Measurements from ENCODE around the gene NUDCD2. TPM values are rescaled to one million over a fixed set of nuclear protein-coding genes. Genes with fewer than 3 reads are reported as not detected.
A peak's percentile ranks its signal among the peaks of the same experiment; 100 is the strongest.
"Not testable (repeated sequence)": the region's sequence is repeated elsewhere in the genome, so short reads cannot be mapped to it uniquely, and the experiment has no call there.

Gene NUDCD2
- total RNA-seq, 2 experiments from 2014 or later, result 36.2 to 37.1 TPM

GRCh38 chr5:163437309-163438182, 22.4 kb downstream of the NUDCD2 start, which contains the start of gene CCNG1:
CCNG1 (plus strand) TSS chr5:163437595; CDS start chr5:163439257, 1,662 bp downstream.
- H3K36me3 Mint-ChIP-seq, result peaks cover 21% of the 10 kb centered on the region
- POLR2A ChIA-PET, result interaction anchor here (1.0 to 7.1 kb wide), 6 partner anchors 13 to 72 kb away, joined by 3 to 161 read pairs (median 4); partner anchors contain the start of genes HMMR, MAT2B and NUDCD2

GRCh38 chr5:163437011-163437308, 22.9 kb downstream of the NUDCD2 start:
- Mint-ChIP-seq H3K9me3 (no peaks in the 10 kb centered on the region), H3K27me3 (peaks cover 13% of the 10 kb centered on the region), H3K27ac (peak overlapping the region; percentile 85), H3K4me3 (peak overlapping the region; percentile 94), H3K36me3 (peaks cover 16% of the 10 kb centered on the region), H3K4me1 (peaks cover 36% of the 10 kb centered on the region)
- POLR2A ChIA-PET, result interaction anchor here (1.0 to 7.1 kb wide), 4 partner anchors 22 to 72 kb away, joined by 3 to 161 read pairs (median 7); partner anchors contain the start of genes HMMR, MAT2B and NUDCD2
- ATAC-seq (ENCODE audit: low read depth), result no peak
- DNase-seq, result no peak

More at GRCh38 chr5:163437309-163438182, 22.4 kb downstream of the NUDCD2 start, which contains the start of gene CCNG1:
- no peaks in the 10 kb centered on the region for H3K9me3 Mint-ChIP-seq
- H3K27ac Mint-ChIP-seq, result peak within 1 kb of the TSS; percentile 85
- peak; percentile 98 for ATAC-seq (ENCODE audit: low read depth)
- H3K4me3 Mint-ChIP-seq, result peak within 1 kb of the TSS; percentile 94
- peaks cover 9% of the 10 kb centered on the region for H3K27me3 Mint-ChIP-seq
- peak; percentile 83 for DNase-seq
- H3K4me1 Mint-ChIP-seq, result peaks cover 36% of the 10 kb centered on the region

DNA sequence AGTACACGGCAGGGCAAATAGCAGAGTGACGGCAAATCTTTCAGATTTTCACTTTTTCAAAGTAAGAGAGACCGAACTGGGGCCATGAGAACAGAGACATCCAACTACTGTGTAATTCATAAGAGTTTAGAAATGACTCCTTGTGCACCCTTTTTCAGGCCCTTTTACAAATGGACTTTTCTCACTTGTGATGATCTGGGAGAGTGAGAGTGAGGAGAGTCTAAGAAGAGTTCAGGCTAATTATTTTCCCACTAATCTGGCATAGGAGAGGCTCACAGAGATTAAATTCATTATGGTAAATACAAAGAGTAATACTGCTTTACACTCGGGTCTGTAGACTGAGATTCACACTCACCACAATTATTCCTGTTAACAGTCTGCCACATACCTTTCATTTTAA, 23.4 kb downstream of the NUDCD2 start:
- Mint-ChIP-seq H3K27me3 (peaks cover 13% of the 10 kb centered on the region), H3K4me1 (peaks cover 36% of the 10 kb centered on the region), H3K4me3 (peak overlapping the region; percentile 94), H3K36me3 (peaks cover 16% of the 10 kb centered on the region), H3K27ac (peak overlapping the region; percentile 85), H3K9me3 (no peaks in the 10 kb centered on the region)
- POLR2A ChIA-PET, result no interaction called here
- DNase-seq (no peak), ATAC-seq (ENCODE audit: low read depth) (no peak)

GRCh38 chr5:163434401-163434866, 25.5 kb downstream of the NUDCD2 start:
- Mint-ChIP-seq H3K4me1 (peaks cover 21% of the 10 kb centered on the region), H3K9me3 (no peaks in the 10 kb centered on the region), H3K27ac (no peak overlapping the region), H3K4me3 (no peak overlapping the region), H3K36me3 (peaks cover 5% of the 10 kb centered on the region), H3K27me3 (peaks cover 15% of the 10 kb centered on the region)
- ATAC-seq (ENCODE audit: low read depth) (no peak), DNase-seq (no peak)
- POLR2A ChIA-PET, result no interaction called here

GRCh38 chr5:163433271-163433670, 26.6 kb downstream of the NUDCD2 start:
- Mint-ChIP-seq H3K4me3 (no peak overlapping the region), H3K36me3 (peaks cover 1% of the 10 kb centered on the region), H3K4me1 (peaks cover 11% of the 10 kb centered on the region), H3K9me3 (no peaks in the 10 kb centered on the region), H3K27ac (no peak overlapping the region), H3K27me3 (peaks cover 15% of the 10 kb centered on the region)
- no peak for DNase-seq
- POLR2A ChIA-PET, result interaction anchor here (0.8 kb wide), 1 partner anchor 28 kb away, joined by 3 read pairs; no protein-coding TSS in a partner anchor
- ATAC-seq (ENCODE audit: low read depth), result no peak

- H3K4me1 Mint-ChIP-seq, result peaks cover 7% of the 10 kb centered on the region
- no peak for DNase-seq
- ATAC-seq (ENCODE audit: low read depth), result no peak
- peaks cover 15% of the 10 kb centered on the region for H3K27me3 Mint-ChIP-seq
- H3K4me3 Mint-ChIP-seq, result no peak overlapping the region
- H3K27ac Mint-ChIP-seq, result no peak overlapping the region
- H3K9me3 Mint-ChIP-seq, result no peaks in the 10 kb centered on the region
- peaks cover 1% of the 10 kb centered on the region for H3K36me3 Mint-ChIP-seq
- POLR2A ChIA-PET, result no interaction called here
Observed at GRCh38 chr5:163432544-163432943, 27.4 kb downstream of the NUDCD2 start.

GRCh38 chr5:163426128-163426527, 33.8 kb downstream of the NUDCD2 start:
- H3K27me3 Mint-ChIP-seq; H3K4me1 Mint-ChIP-seq; H3K27ac Mint-ChIP-seq; H3K4me3 Mint-ChIP-seq; ATAC-seq (ENCODE audit: low read depth); H3K9me3 Mint-ChIP-seq; H3K36me3 Mint-ChIP-seq; DNase-seq; POLR2A ChIA-PET: not testable (repeated sequence)

- peaks cover 2% of the 10 kb centered on the region for H3K27me3 Mint-ChIP-seq
- no peak for DNase-seq
- no peak overlapping the region for H3K4me3 Mint-ChIP-seq
- no peaks in the 10 kb centered on the region for H3K36me3 Mint-ChIP-seq
- POLR2A ChIA-PET, result no interaction called here
- H3K27ac Mint-ChIP-seq, result no peak overlapping the region
- peaks cover 2% of the 10 kb centered on the region for H3K4me1 Mint-ChIP-seq
- H3K9me3 Mint-ChIP-seq, result no peaks in the 10 kb centered on the region
- ATAC-seq (ENCODE audit: low read depth), result no peak
Observed at GRCh38 chr5:163424836-163425235, 35.1 kb downstream of the NUDCD2 start.

GRCh38 chr5:163415673-163416072, 44.2 kb downstream of the NUDCD2 start:
- H3K27ac Mint-ChIP-seq; H3K4me3 Mint-ChIP-seq; DNase-seq; H3K9me3 Mint-ChIP-seq; ATAC-seq (ENCODE audit: low read depth); H3K36me3 Mint-ChIP-seq; H3K4me1 Mint-ChIP-seq; POLR2A ChIA-PET: not testable (repeated sequence)
- H3K27me3 Mint-ChIP-seq, result peaks cover 27% of the 10 kb centered on the region

DNA sequence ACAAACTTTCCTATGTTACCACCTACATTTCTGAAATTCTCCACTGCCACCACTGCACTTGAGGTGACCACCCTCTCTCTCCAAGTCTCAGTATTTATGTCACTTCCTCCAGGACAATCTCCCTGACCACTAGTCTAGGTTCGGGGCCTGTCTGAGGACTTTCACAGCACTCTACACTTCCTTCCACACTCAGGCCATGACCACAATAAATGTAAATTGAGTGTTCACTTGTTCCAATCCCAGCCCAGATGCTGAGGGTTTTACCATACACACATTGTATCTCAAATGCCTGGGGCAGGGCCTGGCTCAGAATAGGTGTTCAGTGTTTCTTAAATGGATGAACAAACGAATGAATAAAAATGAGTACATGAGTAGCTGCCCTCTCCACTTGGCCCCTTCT, 49.4 kb downstream of the NUDCD2 start:
- Mint-ChIP-seq H3K4me1 (peaks cover 9% of the 10 kb centered on the region), H3K27me3 (peaks cover 14% of the 10 kb centered on the region), H3K27ac (no peak overlapping the region), H3K9me3 (no peaks in the 10 kb centered on the region), H3K36me3 (no peaks in the 10 kb centered on the region), H3K4me3 (no peak overlapping the region)
- DNase-seq, result no peak
- no peak for ATAC-seq (ENCODE audit: low read depth)
- POLR2A ChIA-PET, result no interaction called here

DNA sequence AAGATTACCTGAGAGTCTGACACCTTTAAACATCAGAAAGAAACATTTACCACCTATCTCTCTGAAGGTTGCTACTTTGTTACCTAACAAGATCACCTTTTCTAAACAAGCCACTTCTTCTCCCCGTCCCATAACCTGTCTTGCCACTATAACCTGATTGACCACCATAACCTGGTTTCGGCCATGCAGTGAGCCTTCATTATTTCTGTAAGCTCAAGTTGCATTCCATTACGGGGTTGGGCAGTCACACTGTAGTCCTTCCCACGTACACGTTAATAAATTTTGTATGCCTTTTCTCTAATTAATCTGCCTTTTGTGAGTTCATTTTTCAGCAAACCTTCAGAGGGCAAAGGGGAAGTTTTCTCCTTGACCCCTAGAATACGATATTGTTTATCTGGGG, 50.5 kb downstream of the NUDCD2 start:
- Mint-ChIP-seq H3K4me1 (peaks cover 9% of the 10 kb centered on the region), H3K9me3 (no peaks in the 10 kb centered on the region), H3K27me3 (peaks cover 7% of the 10 kb centered on the region), H3K27ac (no peak overlapping the region), H3K4me3 (no peak overlapping the region), H3K36me3 (no peaks in the 10 kb centered on the region)
- no peak for ATAC-seq (ENCODE audit: low read depth)
- POLR2A ChIA-PET, result no interaction called here
- no peak for DNase-seq

- peak; percentile 54 for DNase-seq
- Mint-ChIP-seq H3K9me3 (no peaks in the 10 kb centered on the region), H3K27ac (no peak overlapping the region), H3K27me3 (peaks cover under 1% of the 10 kb centered on the region), H3K36me3 (no peaks in the 10 kb centered on the region), H3K4me1 (peaks cover 9% of the 10 kb centered on the region), H3K4me3 (no peak overlapping the region)
- peak; percentile 84 for ATAC-seq (ENCODE audit: low read depth)
- POLR2A ChIA-PET, result no interaction called here
Observed at GRCh38 chr5:163408311-163408923, 51.5 kb downstream of the NUDCD2 start.

DNA sequence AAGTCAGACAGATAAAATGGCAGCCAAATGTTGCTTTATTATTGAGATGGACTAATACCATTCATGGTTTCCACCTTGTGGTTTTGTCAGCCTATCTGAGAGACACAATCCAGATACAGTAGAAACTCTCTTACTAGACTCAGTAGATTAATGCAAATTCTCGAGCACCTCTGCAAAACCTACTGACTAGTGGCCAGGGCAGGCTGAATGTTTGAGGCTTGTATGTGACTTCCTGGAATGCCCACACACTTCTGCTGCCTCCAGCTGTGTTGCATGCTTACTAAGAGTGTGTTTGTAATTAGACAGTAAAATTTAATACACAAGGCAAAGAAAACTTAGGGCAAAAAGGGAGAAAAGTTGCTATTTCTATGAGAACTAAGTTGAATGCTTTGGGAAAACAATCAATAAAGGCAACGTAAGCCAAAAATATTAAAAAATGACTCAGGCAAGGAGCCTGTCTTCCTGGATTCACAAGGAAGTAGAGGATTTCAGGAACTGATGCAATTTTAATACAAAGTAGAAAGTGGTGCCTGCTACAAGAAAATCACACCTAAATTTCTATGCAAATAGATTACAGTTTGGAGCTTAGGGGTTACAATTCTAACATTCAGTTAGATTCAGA, 52.8 kb downstream of the NUDCD2 start:
- Mint-ChIP-seq H3K4me3 (no peak overlapping the region), H3K4me1 (peaks cover 9% of the 10 kb centered on the region), H3K9me3 (no peaks in the 10 kb centered on the region), H3K36me3 (no peaks in the 10 kb centered on the region), H3K27me3 (peaks cover 2% of the 10 kb centered on the region), H3K27ac (no peak overlapping the region)
- peak; percentile 50 for ATAC-seq (ENCODE audit: low read depth)
- no peak for DNase-seq
- POLR2A ChIA-PET, result no interaction called here

All from activated naive CD8-positive, alpha-beta T cell treated with anti-CD3 and anti-CD28 coated beads, Interleukin-2, amount 10 ng/mL, durations not matched to agents 7 days and 5 days (primary cell).